PC-9 (cell line): Measurements from ENCODE around the gene CARHSP1. TPM values are rescaled to one million over a fixed set of nuclear protein-coding genes. Genes with fewer than 3 reads are reported as not detected.
A peak's percentile ranks its signal among the peaks of the same experiment; 100 is the strongest.

ENCODE experiments used
- BruUV-seq: library from RNA; stranded (reverse); fragments of 400-500 nt; replicated peaks from 2 replicates; lab custom pipeline; 2021; lab: Mats Ljungman, UMichigan
- CTCF ChIA-PET: fragments of 300-600 bp; sonication (Branson Sonifier 250); formaldehyde crosslinking; loops from one replicate; lab custom pipeline; 2022; ENCODE audit warnings: antibody characterized with exemption; lab: Charles Lee
- POLR2A ChIA-PET: fragments of 300-600 bp; sonication (Branson Sonifier 250); formaldehyde crosslinking; loops from one replicate; lab custom pipeline; 2022; ENCODE audit warnings: antibody characterized with exemption; ENCODE audit not compliant: unreplicated experiment; lab: Charles Lee
- DNase-seq, 2 experiments: peaks; one replicate each; pipeline versions ENCODE4 v3.0.0 to v3.0.0-alpha.2; 2015 to 2022; ENCODE audit warnings: mixed read lengths in 1 of 2
- H2AFZ ChIP-seq: fragments of 200-600 bp; sonication (generic); 2 replicates; pipeline ENCODE4 v1.8.1; 2017; ENCODE audit warnings: antibody characterized with exemption
- H3F3A ChIP-seq: fragments of 200-600 bp; sonication (generic); 2 replicates; pipeline ENCODE4 v1.8.1; 2017; ENCODE audit warnings: antibody characterized with exemption, mild to moderate bottlenecking, low read depth; ENCODE audit not compliant: insufficient read depth
- H3K27ac ChIP-seq: fragments of 200-600 bp; sonication (generic); 2 replicates; pipeline ENCODE4 v1.6.1; 2016; ENCODE audit warnings: mixed run types
- H3K27me3 ChIP-seq: fragments of 200-600 bp; sonication (generic); 2 replicates; pipeline ENCODE4 v1.6.1; 2016; ENCODE audit warnings: low read depth, mixed run types; ENCODE audit not compliant: insufficient read depth
- H3K36me3 ChIP-seq: fragments of 200-600 bp; sonication (generic); 2 replicates; pipeline ENCODE4 v1.6.1; 2016; ENCODE audit warnings: low read depth, mixed run types
- H3K4me1 ChIP-seq: fragments of 200-600 bp; sonication (generic); replicated peaks from 2 replicates; pipeline ENCODE4 v1.6.1; 2016; ENCODE audit warnings: mixed run types; ENCODE audit not compliant: insufficient read depth
- H3K4me2 ChIP-seq: fragments of 200-600 bp; sonication (generic); 2 replicates; pipeline ENCODE4 v1.6.1; 2017; ENCODE audit warnings: mixed run types
- H3K4me3 ChIP-seq: fragments of 200-600 bp; sonication (generic); 2 replicates; pipeline ENCODE4 v1.6.1; 2016; ENCODE audit warnings: mixed run types
- H3K79me2 ChIP-seq: fragments of 200-600 bp; sonication (generic); 2 replicates; pipeline ENCODE4 v1.6.1; 2017; ENCODE audit warnings: low read depth, mixed run types
- H3K9me2 ChIP-seq: fragments of 200-600 bp; sonication (generic); 2 replicates; pipeline ENCODE4 v1.8.1; 2017; ENCODE audit warnings: mild to moderate bottlenecking; ENCODE audit not compliant: insufficient read depth
- H3K9me3 ChIP-seq: fragments of 200-600 bp; sonication (generic); 2 replicates; pipeline ENCODE4 v1.8.1; 2016; ENCODE audit warnings: low read depth; ENCODE audit not compliant: insufficient read depth
- H4K20me1 ChIP-seq: fragments of 200-600 bp; sonication (generic); 2 replicates; pipeline ENCODE4 v1.8.1; 2017; ENCODE audit not compliant: insufficient read depth
- EZH2 ChIP-seq: fragments of 200-600 bp; sonication (generic); IDR thresholded peaks from 2 replicates; pipeline ENCODE4 v1.8.0; 2017; ENCODE audit warnings: antibody characterized with exemption, low read depth
- intact Hi-C: fragments of 100-400 bp; cut with micrococcal nuclease; formaldehyde crosslinking; loops from one replicate; pipeline ENCODE4 v1.10.0; 2022; ENCODE audit not compliant: unreplicated experiment
- total RNA-seq: library from RNA; stranded (reverse); gene quantifications from 2 replicates; pipeline ENCODE4 v1.2.3, GENCODE V29; 2021
- TF ChIP-seq, protein P1 (sequence below): fragments of 200-600 bp; sonication (generic); conservative IDR thresholded peaks from 2 replicates; pipeline ENCODE4 v1.6.1; 2017; ENCODE audit warnings: mixed run types, antibody characterized with exemption, mild to moderate bottlenecking, moderate library complexity

The CARHSP1 gene
- total RNA-seq, 1 experiment from 2014 or later: 179 TPM

DNA sequence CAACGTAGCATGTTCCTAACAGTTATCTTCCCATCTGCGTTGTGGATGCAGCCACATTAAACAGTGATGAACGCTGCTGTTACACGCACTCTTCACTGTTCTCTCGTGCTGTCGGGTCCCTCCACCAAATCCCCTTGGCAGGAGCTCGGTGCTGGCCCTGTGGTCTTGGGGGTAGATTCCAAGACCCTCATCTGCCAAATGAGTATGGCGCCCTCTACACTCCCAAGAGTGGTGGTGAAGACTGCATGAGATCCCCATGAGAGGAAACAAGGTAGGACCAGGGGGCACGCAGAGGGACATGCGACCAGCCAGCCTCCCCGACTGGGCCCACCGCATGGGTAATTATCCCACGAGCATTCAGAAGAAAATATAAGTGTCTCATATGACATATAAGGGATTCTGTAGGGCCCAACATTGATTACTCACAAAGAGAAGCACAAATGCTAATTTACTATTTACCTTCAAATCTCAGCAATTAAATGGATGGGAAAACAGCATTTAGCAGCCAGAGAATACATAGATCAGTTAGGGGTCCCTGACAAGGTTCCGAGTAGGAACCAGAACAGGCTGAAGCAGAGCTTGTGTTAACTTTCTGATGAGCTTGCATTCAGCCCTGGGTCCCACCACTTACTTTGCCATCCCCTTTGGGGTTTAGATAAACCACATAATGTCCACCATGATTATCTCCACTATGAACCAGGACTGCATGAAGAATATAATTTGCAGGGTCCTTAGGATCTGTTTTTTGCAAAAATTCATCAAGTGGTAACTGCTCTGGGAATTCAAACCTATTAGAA, 37.2 kb upstream of the CARHSP1 start:
- no peaks in the 10 kb centered on the region for H3K9me2 ChIP-seq
- H4K20me1 ChIP-seq: peaks cover 3% of the 10 kb centered on the region; the same call in 1 of the 2 replicates
- H3K36me3 ChIP-seq: peaks cover 64% of the 10 kb centered on the region
- H3K4me3 ChIP-seq: no peak overlapping the region
- H3F3A ChIP-seq: peaks cover 41% of the 10 kb centered on the region
- peaks cover 40% of the 10 kb centered on the region for H3K79me2 ChIP-seq
- no peaks in the 10 kb centered on the region for H3K27me3 ChIP-seq
- no peak overlapping the region for H3K4me2 ChIP-seq
- no peak for DNase-seq
- BruUV-seq: no TSS peak
- H3K9me3 ChIP-seq: no peaks in the 10 kb centered on the region
- ChIA-PET POLR2A (interaction anchor here (0.5 kb wide), 1 partner anchor 195 kb away, joined by 5 read pairs; no protein-coding TSS in a partner anchor), CTCF (no interaction called here)
- H3K4me1 ChIP-seq: peaks cover 22% of the 10 kb centered on the region
- no peak overlapping the region for H3K27ac ChIP-seq
- intact Hi-C loops: loop anchor here (1.0 to 5.0 kb wide), 3 partner anchors 56 to 228 kb away; partner anchors contain the start of gene USP7
- H2AFZ ChIP-seq: no peak overlapping the region
- TF ChIP-seq, protein P1, sequence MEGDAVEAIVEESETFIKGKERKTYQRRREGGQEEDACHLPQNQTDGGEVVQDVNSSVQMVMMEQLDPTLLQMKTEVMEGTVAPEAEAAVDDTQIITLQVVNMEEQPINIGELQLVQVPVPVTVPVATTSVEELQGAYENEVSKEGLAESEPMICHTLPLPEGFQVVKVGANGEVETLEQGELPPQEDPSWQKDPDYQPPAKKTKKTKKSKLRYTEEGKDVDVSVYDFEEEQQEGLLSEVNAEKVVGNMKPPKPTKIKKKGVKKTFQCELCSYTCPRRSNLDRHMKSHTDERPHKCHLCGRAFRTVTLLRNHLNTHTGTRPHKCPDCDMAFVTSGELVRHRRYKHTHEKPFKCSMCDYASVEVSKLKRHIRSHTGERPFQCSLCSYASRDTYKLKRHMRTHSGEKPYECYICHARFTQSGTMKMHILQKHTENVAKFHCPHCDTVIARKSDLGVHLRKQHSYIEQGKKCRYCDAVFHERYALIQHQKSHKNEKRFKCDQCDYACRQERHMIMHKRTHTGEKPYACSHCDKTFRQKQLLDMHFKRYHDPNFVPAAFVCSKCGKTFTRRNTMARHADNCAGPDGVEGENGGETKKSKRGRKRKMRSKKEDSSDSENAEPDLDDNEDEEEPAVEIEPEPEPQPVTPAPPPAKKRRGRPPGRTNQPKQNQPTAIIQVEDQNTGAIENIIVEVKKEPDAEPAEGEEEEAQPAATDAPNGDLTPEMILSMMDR: no peak
- no peak for TF ChIP-seq EZH2

DNA sequence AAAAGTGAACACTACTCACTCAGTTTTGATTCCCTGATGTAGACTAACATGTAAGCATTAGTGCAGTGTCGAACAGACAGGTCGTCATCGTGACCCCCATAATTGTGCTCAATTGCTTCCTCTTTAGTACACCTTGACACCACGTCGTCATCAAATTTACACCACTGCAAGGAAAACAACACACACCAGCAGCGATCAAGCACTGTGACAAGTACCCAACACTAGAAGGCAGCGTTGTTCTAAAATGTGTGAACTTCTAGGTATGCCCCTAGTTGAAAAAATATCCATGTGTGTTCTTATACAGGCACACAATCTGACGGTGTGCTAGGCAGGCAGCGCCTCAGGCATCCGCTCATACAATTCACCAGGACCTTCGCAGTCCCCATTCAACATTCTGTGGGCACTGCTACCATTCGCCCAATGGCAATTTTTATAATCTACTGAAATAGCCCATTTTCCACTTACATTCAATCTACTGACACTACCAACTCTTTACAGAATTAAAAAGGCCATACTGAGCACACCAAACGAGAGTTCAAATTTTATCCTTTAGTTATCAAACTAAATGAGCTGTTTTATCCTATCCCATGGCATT, 36.5 kb upstream of the CARHSP1 start:
- Histone ChIP-seq H3K9me2 (no peaks in the 10 kb centered on the region), H3K36me3 (peaks cover 64% of the 10 kb centered on the region), H3K4me3 (no peak overlapping the region), H4K20me1 (0 out of 2 replicates have a peak, but pooled peaks cover 3% of the 10 kb centered on the region), H3F3A (peaks cover 48% of the 10 kb centered on the region; the same call in 1 of the 2 replicates), H3K27me3 (no peaks in the 10 kb centered on the region), H3K4me1 (peaks cover 15% of the 10 kb centered on the region), H2AFZ (no peak overlapping the region), H3K9me3 (no peaks in the 10 kb centered on the region), H3K27ac (no peak overlapping the region), H3K79me2 (peaks cover 33% of the 10 kb centered on the region), H3K4me2 (no peak overlapping the region)
- CTCF ChIA-PET: no interaction called here
- BruUV-seq: no TSS peak
- POLR2A ChIA-PET: no interaction called here
- DNase-seq: peak; percentile 17 to 48
- TF ChIP-seq EZH2: no peak
- TF ChIP-seq, protein P1: peak; percentile 59
- intact Hi-C loops: loop anchor here (1.0 to 5.0 kb wide), 3 partner anchors 57 to 229 kb away; partner anchors contain the start of gene USP7

DNA sequence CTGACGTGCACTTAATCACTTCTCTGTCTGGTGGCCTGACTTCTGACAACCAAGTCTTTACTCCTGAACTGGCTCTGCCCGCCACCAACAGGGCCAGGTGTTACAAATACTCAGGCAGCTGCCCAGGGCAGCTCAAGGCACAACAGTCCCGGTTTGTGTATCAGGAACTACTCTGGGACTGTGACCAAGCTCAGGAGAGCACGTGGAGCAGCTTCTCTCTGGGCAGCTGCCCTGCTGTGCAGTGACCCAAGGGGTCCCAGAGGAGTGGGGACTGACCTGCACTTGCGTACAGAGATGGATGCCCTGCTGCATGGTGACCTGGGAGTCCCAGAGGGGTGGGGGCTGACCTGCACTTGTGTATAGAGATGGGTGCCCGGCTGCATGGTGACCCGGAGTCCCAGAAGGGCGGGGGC, 35.2 kb upstream of the CARHSP1 start:
- Histone ChIP-seq H3K79me2 (peaks cover 20% of the 10 kb centered on the region), H3K9me3 (no peaks in the 10 kb centered on the region), H4K20me1 (peaks cover 6% of the 10 kb centered on the region; the same call in 1 of the 2 replicates), H3K4me3 (no peak overlapping the region), H3F3A (peaks cover 40% of the 10 kb centered on the region; the same call in 1 of the 2 replicates), H2AFZ (no peak overlapping the region), H3K9me2 (no peaks in the 10 kb centered on the region), H3K27ac (no peak overlapping the region), H3K36me3 (peaks cover 57% of the 10 kb centered on the region), H3K27me3 (no peaks in the 10 kb centered on the region), H3K4me2 (no peak overlapping the region), H3K4me1 (peaks cover 8% of the 10 kb centered on the region)
- TF ChIP-seq, protein P1: no peak
- no peak for TF ChIP-seq EZH2
- CTCF ChIA-PET: no interaction called here
- POLR2A ChIA-PET: no interaction called here
- no peak for DNase-seq
- intact Hi-C loops: no loop called here
- no TSS peak for BruUV-seq
